HG03025 (cell line): ENCODE measurements around the gene RAPGEF3.

Experiments
- ATAC-seq: cut with Tn5 transposase; IDR thresholded peaks from one replicate; pipeline ENCODE4 v1.9.1; 2021; ENCODE audit warnings: mild to moderate bottlenecking, moderate library complexity; ENCODE audit not compliant: unreplicated experiment, low FRiP score

Gene RAPGEF3

DNA sequence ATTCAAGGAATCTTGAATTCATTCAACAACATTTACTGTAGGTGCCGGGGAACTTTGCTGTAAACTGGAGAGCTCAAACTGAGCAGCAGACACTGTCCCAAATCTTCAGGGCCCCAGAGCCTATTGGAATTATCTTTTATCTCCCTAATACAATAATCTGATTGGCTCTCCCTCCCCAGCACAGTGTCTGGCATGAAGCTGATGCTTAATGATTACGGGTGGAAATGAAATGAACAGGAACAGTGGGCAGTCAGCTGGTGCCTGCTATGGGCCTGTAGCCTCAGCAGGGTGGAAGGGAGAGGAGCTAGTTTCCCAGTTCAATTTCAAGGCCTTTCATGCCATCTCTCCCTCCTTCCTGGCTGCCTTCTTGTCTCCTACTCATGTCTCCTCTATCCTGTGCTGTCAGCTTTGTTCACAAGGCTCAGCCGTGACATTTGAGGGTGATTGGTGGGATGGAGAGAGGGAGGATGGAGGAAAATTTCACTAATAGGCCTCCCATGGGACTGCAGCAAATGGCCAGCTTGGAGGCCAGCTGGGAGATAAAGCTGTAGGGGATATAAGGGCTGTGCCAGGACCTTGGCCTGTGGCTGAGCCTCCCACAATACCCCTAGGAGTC, 4.3 kb upstream of the RAPGEF3 start:
- ATAC-seq = no peak

- ATAC-seq = no peak
Measured at GRCh38 chr12:47758584-47758833, 171 bp downstream of the RAPGEF3 start.

- no peak for ATAC-seq
Measured at GRCh38 chr12:47757840-47758583, 668 bp downstream of the RAPGEF3 start.

GRCh38 chr12:47757364-47757839, 1.3 kb downstream of the RAPGEF3 start:
- ATAC-seq = no peak

GRCh38 chr12:47755655-47756562, 2.8 kb downstream of the RAPGEF3 start:
- peak; percentile 55 for ATAC-seq

DNA sequence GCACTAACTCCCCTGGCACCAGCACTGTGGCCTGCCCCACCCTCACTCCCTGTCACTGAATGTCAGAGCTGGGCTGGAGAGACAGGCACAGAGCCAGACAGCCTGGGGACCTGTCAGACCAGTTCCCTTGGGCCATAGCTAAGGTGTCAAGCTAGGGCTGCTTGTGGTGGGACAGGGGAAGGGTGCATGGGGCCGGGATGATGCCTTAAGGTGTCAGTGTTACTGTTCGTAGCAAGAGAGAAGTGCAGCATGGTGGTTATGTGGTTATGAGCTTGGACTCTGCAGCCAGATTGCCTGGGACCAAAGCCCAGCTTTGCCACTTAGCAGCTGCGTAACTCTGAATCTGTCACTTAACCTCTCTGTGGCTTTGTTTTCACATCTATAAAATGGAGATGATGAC, 3.8 kb downstream of the RAPGEF3 start:
- peak; percentile 12 for ATAC-seq

- no peak for ATAC-seq
Measured at GRCh38 chr12:47754126-47754525, 4.6 kb downstream of the RAPGEF3 start.

DNA sequence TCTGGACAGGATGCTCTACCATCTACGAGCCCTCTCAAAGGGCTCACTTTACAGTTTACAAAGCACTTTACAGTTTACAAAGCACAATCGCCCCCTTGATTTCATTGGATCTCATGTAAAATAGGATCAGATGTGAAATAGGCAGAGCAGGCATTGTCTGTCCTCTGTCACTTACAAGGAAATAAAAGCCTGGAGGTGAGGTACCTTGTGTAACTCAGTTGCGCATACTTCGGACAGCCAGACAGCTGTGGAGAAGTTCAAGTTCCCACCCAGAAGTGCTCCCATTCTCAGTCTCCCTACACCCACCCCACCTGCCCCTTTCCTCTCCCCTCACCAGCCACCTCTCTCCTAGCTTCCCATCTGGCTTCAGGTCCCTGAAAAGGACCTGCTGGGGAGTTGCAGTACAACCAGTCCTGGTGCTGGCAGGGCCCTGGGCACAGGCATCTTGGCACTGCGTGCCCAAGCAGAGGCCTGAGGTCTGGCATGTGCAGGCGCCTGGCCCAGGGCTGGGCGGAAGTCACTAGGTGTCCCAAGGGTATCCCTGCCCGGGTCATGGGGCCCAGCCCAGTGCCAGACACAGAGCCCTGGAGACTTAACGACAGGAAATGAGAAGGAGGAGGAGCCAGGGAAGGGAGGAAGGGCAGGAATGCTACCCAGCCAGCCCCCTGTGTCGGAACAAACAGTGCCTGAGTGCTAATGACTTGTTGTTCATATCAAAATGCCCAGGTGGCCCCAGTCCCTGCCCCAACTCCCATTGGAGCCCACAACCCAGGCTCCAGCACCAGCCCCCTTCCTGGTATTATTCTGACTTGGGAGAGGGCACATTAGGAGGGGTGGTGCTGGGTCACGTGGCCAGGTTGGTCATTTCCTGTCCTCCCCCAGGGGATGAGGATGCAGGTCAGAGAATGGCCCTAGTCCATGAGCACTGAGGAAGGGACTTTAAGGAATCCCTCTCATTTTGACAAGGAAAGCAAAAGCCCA, 5.4 kb downstream of the RAPGEF3 start:
- ATAC-seq = no peak

DNA sequence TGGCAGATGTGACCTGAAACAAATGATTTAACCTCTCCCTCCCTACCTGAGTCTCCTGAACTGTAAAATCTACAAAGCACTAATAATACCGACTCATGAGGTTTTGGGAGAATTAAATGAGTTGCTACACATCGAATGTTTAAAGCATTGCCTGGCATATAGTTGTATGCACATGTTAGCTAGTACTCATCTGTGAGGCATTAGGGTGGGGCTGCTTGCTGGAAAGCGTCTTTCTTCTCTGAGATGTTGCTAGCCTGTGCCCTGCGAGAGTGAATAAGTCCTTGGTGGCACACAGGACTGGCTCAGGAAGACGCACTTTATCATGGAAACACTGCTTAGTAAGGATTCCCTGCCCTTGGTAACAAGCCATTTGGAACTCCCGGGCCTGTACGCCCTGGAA, 6.1 kb downstream of the RAPGEF3 start:
- ATAC-seq = no peak

DNA sequence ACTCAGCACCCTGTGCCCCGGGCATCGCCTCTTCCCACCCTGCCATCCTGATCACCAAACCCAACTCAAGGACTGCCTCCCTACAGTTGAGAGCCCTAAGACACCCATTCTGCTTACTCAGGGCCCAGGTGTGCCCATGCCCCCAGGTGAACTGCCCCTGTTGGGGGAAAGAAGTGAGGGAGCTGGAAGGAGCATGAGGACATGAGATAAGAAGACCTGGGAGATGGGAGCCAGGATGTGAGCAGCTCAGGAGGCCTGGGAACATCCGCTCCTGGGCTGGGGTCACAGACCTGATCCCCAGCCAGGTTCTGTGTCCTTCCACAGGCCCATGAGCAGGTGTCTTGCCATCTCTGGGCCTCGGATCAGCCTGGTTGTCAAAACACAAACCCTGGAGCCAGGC, 6.6 kb downstream of the RAPGEF3 start:
- no peak for ATAC-seq

DNA sequence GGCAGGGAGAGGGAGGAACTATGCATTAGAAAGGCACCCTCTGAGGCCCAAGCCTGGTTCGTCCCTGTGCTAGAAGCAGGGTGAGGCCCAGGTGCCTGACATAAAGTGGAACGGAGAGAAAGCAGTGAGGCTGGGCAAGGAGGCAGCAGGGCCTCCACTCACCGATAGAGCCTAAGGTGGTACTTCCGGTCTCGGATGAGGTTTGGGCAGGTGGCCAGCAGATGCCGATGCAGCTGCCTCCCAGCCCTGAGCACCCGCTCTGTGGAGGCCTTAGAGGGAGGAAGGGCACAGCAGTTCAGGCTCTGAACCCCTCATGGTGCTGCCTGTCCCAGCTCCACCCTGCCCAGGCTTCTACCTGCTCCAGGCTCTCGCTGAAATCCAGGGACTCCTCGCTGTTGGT, 7.1 kb downstream of the RAPGEF3 start:
- no peak for ATAC-seq

DNA sequence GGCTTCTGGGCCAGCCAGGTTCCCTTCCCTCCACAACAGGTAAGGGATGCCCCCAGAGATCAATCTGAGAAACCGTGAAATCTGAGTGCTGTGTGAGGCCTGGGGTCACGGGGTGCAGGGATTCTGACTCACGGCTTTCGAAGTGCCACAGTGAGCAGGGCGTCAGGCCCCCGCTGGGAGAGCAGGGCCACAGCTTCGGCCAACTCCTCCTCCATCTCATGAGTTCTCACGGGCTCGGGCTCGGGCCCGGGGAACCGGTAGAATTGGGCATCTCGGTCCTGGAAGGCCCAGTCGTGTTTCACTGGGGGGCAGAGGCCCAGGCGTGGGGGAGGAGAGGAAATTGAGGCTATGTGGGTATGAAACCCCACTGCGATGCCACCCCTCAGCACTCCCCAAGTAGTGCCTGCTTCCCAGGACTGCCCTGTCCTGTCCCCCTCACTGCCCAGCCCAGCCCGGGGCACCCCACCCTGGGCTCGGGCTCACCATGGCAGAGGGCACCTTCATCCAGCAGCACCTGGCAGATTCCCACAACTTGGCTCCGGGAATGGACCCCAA, 7.7 kb downstream of the RAPGEF3 start:
- no peak for ATAC-seq

- ATAC-seq = no peak
Measured at GRCh38 chr12:47750229-47750798, 8.4 kb downstream of the RAPGEF3 start.

DNA sequence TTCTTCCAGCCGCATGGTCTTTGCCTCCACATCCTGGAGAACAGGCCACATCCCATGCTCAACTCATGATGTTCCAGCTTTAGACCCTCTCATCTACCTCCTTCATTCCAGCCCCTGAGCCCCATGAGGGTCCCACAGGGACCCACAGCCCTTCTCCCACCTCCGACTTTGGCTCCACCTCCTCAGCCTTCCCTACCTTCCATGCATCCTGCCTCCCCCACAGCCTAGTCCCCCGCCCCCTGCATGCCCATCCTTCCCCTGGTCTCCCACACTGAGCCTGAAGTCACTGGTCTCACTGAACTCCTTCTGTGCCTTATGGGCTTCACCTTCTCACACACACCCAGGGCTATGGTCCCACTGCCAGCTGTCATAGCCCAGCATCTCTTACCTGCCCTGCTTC, 9.8 kb downstream of the RAPGEF3 start:
- ATAC-seq = no peak

DNA sequence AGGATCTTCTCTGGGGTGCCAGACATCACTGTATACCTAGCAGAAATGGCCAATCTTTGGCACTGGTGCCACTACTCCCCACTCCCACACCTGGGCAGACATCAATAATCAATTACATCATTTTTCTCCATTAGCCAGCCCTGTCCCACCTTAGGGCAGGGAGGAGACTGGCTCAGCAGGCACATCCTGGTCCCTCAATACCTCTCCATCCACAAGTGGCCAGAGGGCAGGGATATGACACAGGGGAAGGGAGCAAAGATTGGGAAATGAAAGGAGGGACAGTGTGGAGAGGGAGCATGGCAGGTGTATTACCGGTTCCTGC, 10.2 kb downstream of the RAPGEF3 start:
- no peak for ATAC-seq

- ATAC-seq = no peak
Measured at GRCh38 chr12:47747596-47748506, 10.8 kb downstream of the RAPGEF3 start.

GRCh38 chr12:47747126-47747525, 11.6 kb downstream of the RAPGEF3 start:
- ATAC-seq = no peak

DNA sequence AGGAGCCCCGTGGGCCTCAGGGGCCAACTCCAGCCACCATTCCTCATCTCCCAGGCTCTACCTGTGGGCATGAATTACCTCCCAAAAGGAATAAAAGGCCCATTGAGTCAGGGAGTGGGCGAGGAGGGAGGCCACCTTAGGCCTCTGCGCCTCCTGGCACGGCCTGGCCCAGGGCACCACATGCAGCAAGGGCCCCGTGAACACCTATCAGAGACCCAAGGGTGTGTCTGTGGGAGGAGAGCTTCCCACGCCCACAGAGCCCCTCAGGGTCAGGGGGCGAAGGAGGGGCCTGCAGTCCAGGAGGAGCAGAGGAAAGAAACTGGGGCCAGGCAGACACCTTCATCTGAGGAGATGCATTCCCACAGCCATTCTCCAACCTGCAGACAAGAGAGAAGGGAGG, 12.2 kb downstream of the RAPGEF3 start:
- ATAC-seq = no peak

DNA sequence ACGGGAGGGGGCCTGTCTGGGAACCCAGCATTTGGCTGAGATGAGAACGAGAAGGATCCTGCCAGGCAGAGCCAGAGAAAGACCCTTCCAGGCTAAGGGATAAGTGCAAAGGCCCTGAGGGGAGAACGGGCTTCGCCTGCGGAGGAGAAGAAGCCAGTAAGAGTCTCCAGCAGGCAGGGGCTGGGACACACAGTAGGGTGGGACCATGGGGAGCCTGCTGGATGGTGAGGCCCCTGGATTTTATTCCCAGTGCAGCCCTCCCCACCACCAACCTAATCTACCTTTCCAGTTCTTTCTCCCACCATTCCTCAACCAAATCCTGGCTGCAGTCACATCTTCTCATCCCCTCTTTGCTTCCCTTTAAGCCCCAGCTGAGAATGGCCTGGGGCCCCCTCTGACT, 12.6 kb downstream of the RAPGEF3 start:
- ATAC-seq = no peak
